Stromal cell of bone marrow (primary cell): ENCODE data around the gene SAXO1.
"Not testable (repeated sequence)": the region's sequence is repeated elsewhere in the genome, so short reads cannot be mapped to it uniquely, and the experiment has no call there.

Source experiments
- DNase-seq: peaks from one replicate; pipeline ENCODE4 v3.0.0-alpha.2; 2012; ENCODE audit warnings: low read depth

Gene SAXO1

DNA sequence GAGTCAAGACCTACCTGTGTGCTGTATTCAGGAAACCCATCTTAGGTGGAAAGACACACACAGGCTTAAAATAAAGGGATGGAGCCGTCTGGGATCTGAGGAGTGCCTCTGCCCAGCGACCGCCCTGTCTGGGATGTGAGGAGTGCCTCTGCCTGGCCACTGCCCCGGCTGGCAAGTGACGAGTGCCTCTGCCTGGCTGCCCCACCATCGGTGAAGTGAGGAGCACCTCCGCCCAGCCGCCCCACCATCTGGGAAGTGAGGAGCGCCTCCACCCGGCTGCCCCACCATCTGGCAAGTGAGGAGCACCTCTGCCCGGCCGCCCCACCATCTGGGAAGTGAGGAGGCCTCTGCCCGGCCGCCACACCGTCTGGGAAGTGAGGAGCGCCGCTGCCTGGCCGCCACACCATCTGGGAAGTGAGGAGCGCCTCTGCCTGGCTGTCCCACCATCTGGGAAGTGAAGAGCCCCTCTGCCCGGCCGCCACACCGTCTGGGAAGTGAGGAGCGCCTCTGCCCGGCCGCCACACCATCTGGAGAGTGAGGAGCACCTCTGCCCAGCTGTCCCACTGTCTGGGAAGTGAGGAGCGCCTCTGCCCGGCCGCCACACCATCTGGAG lies 33.7 kb downstream of the SAXO1 start:
- no peak for DNase-seq

DNA sequence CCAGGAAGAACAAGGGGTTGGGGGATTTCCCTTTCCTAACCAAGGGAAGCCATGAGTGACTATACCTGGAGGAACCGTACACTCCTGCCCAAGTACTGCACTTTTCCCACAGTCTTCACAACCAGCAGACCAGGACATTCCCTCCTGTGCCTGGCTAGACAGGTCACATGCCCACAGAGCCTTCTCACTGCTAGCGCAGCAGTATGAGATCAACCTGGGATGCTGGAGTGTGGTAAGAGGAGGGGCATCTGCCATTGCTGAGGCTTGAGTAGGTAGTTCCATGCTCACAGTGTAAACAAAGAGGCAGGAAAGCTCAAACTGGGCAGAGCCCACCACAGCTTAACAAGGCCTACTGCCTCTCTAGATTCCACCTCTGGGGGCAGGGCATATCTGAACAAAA lies 35.9 kb downstream of the SAXO1 start:
- DNase-seq = no peak

DNA sequence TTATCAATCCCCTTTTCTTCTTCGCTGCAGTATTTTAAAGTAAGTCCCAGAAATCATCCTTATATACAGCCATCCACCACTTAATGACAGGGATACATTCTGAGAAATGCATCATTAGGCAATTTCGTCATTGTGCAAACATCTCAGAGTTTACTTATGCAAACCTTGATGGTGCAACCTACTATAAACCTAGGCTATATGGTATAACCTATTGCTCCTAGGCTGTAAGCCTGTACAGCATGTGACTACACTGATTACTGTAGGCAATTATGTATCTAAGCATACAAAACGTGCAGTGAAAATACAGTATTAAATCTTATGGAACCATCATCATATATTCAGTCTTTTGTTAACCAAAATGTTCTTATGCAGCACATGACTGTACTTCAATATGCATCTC lies 36.8 kb downstream of the SAXO1 start:
- DNase-seq = no peak

DNA sequence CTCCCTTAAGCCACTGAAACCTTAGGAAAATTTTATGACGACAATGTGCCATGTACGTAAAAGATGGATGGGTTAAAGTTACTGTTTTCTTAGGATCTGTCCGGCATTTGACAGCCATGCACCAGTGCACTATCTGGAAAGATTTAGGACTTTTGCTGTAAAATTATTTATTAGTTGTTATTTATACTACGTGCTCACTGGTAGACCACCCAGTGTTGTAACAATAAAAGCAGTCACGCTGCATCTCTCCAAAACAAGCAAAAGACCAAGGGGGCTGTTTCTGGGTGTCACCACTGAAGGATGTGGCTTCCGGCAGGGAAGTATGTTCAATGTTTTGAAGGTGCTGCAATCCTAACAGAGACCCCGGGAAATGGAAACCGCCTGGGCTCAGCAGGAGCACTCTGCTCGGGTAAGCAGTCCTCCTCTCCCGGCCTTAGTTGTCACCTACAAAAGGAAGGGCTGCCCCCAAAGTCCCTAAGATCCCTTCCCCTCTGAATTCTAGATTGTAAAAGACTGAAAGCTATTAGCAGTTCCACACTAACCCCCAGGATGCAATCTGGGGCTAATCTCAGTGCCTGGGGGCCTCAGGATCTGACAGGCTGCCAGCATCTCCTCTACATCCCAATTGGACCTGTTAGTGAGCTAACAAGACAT lies 38.6 kb downstream of the SAXO1 start:
- no peak for DNase-seq

DNA sequence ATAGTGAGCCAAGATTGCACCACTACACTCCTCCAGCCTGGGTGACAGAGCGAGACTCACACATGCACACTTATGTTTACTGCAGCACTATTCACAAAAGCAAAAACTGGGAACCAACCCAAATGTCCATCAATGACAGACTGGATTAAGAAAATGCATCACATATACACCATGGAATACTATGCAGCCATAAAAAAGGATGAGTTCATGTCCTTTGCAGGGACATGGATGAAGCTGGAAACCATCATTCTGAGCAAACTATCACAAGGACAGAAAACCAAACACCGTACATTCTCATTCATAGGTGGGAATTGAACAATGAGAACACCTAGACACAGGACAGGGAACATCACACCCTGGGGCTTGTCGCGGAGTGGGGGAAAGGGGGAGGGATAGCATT lies 41.8 kb downstream of the SAXO1 start:
- DNase-seq = not testable (repeated sequence)

DNA sequence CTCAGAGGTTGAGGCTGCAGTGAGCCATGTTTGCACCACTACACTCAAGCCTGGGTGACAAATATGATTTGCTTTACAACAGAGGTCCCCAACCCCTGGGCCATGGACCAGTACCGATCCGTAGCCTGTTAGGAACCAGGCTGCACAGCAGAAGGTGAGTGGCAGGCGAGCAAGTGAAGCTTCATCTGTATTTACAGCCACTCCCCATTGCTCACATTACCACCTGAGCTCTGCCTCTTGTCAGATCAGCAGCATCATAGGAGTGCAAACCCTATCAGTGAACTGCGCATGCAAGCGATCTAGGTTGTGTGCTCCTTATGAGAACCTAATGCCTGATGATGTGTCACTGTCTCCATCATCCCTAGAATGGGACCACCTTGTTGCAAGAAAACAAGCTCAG lies 42.5 kb downstream of the SAXO1 start:
- no peak for DNase-seq

DNA sequence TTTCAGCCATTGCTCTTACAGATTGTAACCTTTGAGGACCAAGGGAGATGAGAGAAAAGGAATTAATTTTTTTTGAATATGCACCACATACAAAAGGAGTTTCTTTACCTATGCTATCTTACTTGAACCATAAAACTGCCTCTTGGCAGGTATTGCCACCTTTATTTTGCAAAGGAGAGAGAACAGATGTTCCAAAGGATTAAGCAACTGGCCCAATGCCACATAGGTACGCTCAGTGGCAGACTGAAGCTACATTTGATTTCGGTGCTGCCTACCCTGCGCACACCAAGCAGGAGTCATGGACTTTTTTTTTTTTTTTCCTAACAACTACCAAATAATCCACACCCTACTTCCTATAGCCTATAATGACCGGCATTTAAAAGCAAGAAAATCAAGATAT lies 43.1 kb downstream of the SAXO1 start:
- no peak for DNase-seq

DNA sequence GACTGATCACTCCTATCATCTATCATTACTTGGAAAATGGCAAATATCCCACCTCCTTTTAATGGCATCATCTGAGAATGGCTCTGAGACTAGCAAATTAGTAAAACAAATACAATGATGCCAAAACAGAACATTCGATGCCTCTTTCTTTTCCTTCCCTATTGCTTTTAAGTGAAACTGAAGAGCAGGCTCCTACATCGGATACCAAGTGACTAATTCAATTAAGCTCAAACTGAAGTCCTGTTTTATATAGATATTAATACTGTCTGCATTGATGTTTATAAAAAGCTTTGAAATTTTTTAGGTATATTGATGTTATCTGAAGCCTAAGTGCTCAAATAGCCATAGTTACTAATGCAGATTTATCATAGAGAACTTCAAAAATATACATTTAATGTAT lies 43.9 kb downstream of the SAXO1 start:
- DNase-seq = no peak

DNA sequence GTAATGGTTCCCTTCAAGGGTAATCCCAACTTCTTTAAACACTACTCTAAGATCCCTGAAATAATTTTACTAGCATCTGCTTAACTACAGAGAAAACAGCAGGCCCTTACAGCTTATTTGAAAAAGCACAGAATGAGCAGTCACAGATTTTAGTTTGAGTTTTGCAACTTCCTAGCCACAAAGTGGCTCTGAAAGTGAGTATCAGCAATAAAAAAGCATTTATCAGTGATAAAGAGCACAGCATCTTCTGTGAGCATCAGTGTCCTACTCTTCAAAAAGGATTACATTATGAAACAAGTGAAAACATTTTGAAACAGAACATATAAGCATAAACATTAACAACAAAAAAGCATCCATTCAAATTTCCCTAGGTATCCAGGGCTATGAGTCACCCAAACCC lies 45.0 kb downstream of the SAXO1 start:
- DNase-seq = no peak

DNA sequence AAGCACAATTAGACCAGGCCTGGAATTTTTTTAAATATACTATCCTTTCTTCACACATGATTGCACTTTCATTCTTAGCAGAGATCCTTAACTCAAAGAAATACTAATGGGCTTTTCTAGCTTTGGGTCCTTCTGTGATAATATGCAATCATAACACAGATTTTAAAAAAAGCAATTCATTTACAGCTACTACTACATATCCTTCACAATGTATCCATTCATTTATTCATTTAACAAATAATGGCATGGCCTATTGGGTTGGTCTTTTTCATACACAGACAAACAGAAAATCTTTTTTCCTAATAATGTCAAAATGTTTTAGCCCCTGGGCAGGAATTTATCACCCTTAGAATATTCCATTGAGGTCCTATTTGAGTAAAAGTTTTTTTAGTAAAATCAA lies 47.0 kb downstream of the SAXO1 start:
- no peak for DNase-seq

DNA sequence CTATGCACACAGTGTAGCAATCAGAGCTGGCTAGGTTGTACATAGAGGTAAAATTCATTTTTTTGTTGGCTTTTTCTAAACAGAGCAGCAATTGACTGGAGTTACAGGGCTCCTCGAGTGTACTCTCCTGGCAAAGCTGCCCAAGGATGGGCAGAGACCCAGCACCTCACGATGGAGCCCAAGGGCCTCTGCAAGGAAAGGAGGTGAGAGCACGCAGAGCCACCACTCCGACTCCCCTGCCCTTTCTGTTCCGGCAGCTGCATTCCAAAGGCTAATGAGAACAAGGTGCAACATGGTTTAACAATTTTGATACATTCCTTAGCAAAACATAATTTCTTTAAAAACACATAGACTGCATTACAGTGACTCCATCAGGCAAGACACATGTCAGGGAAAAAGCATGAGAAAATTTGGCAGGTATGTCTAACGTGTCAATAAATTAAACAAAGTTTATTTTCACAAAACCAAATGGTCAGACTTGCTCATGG lies 47.5 kb downstream of the SAXO1 start:
- no peak for DNase-seq

DNA sequence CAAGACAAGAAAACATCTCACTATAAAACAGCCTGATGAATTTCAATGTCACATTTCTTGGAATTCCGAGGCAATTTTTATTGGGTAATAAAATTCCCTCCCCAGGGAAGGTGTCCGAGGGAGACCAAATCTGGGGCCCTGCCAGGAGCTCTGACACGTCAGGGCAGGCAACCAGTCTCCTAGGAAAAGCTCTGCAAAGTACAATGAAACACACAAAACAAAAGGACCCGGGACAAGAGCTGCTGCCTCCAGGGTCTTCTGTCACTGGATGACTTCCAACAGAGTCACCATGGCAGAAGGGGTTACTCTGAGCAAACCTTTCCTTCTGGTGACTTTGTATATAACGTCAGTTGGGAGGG lies 50.8 kb downstream of the SAXO1 start:
- DNase-seq = no peak

DNA sequence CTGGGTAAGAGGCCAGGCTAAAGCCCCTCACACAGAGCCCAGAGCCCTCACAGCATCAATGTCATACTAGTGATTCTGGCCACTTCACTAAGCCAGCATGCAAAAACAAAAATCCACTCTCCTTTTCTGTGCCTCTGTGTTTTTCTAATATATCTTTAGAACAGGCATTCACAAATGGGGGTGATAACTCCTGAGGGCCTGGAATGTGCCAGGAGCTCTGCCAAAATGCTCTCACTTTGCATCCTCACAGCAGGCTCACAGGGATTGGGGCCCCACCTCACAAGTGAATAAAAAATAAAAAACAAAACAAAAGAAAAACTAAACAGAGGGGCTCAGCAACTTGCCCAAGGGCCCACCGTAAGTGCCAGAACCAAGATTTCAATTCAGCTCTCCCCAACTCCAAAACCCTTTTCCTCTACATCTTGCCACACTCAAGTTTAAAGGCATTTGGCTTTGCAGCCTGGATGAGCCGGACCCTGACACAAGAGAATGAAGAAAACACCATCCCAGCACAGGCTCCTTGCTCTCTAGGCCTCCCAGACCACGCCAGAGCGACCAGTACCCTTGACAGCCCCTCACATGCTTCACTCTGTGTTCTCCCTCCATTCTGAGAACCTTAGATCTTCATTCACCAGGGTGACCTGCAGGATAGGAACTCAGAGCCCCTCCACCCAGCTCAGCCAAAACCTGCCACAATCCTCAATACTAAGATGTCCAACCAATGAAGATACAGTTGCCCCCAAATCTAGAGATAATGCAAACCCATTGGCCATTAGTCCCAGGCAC lies 51.3 kb downstream of the SAXO1 start:
- no peak for DNase-seq

DNA sequence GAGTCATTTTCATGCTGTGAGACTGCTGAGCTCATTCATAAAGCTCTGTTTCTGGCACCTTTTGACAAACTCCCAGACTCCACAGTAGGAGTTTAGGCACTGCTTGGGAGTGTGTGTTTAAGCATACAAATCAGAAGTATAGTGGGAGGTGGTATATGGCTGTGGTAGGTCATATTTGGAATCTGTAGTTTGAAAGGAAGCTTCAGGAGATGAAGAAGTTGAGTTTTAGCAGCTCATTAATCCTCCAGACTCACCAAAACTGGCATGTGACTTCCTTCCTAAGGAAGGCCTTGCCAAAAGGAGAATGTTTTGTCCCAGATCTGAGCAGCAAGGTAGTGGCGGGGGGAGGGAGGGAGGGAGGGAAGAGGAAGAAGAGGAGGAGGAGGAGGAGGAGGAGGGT lies 52.8 kb downstream of the SAXO1 start:
- DNase-seq = no peak

DNA sequence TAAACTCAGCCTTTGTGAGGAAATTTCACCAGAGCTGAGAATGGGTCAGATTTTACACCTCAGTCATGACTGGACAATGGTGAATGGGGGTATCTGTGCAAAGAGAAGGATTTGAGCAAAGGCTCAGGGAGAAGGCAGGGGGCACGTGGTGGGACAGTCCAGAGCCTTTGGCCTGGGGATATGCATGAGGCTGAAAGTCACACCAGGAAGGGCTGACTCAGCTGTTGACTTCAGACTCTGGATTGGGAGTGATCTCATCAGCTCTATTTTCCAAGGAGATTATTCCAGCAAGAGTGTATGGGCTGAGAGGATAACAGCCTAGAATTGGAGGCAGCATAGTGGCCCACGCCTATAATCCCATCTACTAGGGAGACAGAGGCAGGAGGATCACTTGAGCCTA lies 53.6 kb downstream of the SAXO1 start:
- peak; percentile 59 for DNase-seq

DNA sequence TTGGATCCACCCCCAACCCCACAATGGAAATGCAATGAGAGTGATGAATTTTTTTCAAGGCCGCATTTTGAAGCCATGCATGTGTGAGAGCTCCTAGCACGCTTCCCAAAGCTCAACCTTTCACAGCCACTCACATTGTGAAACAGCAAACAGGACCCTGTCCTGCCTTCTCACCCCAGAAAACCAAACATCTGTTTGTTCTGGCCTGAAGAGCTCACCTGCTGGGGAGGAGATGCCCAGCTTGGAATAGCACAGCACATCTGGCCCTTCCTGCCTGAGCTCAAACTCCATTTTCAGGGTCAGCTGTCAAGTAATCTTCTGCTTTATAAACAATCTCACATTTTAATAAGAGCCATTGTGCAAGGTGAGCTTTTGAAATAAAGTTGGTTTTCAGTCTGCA lies 54.8 kb downstream of the SAXO1 start:
- DNase-seq = no peak

DNA sequence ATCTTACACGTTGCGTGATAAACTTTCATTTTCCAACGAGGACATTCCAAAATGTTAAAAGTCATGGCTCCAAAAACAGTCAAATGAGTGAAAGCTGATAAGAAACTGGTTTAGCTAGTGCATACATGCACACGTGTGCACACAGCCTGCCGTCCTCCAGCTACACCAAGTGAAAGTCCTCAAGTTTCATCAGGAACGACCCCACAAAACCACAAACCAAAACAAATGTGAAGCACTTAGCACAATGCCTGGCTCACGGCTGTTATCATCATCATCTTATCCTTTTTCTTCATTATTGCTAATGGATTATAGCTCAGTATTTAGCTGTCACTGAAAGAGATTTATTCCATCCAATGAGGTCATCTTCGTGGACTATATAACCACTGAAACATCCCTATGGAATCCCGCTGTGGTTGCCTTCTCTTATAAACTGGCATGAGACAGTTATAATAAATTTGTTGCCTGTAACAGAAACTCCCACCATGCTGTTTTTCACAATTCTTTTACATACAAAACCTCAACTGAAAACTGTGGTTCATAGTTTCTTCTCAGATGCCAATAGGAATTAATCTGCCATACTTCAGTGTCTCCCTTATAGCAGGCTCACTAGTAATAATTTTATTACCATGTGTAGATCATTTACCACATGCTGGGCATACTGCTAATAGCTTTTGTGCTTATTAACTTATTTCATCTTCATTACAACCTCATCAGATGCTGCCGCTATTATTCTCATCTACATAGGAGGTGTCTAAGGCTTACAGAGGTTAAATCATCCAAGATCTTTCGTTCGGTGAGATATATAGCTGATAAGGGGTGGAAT lies 56.1 kb downstream of the SAXO1 start:
- DNase-seq = peak; percentile 78

DNA sequence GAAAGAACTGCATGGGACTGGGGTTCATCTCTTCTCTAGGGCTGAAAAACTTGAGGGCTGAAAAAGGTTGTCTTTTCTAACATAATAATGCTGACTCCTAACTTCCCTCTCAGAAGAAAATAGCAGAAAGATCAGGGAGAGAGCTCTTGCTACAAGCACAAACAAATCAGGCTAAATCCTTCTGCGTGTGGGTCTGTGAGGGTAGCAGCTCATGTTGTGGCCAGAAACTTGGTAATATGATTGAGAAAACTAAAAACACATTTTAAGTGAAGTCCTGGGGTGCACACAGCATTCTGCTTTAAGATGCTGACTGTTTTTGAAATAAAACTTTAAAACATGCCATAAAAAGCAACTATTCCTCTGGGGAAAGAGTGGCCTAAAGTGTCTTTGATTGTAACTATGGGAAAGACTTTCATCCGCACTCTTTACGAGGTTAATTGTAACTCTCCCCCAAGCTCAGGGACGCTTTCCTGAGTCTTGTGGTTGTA lies 56.7 kb downstream of the SAXO1 start:
- DNase-seq = no peak

DNA sequence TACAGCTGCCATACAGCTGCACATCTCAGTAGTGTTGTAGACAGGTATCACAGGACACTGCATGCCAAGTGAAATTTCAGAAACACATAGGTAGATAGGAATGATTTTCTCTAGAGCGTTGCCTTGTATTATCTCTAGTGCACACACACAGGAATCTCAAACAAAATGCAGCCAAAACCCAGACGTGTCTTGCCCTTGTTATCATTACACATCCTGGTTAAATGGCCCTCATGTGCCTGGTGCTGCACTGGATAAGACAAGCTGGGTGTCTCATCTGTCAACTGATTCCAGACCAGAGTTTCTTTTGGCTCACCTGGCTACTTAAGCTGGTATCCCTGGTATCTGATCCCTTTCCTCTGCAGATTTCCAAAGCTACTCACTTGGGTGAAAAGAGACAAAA lies 59.7 kb downstream of the SAXO1 start:
- no peak for DNase-seq

DNA sequence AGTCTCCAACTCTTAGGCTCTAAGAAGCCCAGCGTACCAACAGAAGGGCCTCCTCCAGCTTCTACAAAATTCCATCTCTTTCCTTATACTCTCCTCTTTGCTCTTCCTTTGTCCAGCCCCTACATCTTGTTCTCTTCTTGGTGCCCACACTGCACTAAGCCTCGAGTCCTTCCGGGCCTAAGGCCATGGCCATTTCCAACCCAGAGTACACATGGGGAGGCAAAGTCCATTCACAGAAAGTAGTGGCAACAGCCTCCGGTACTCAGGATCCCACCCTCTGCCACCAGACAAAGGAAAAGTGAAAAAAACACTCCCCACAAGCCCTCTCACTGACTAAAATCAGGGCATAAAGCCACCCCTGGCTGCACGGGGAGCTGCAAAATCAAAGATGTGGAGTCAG lies 60.3 kb downstream of the SAXO1 start:
- no peak for DNase-seq

DNA sequence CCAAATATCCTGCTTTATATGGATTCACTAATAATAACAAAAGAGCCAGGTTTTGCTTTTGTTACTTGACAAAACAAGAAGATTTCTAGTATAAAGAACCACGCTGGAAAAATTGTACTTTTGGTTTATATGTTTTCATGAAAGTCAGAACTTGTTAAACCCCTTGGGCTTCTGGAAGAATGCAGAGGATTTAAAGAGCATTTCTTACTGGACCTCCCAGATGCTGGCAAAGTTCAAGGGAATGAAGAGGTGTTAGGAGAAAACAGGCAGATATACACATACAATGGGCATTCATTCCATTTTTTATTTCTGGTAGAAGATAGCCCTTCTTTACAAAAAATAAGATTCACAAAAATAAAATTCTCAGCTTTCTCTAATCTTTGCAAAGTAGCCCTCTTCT lies 61.1 kb downstream of the SAXO1 start:
- no peak for DNase-seq

DNA sequence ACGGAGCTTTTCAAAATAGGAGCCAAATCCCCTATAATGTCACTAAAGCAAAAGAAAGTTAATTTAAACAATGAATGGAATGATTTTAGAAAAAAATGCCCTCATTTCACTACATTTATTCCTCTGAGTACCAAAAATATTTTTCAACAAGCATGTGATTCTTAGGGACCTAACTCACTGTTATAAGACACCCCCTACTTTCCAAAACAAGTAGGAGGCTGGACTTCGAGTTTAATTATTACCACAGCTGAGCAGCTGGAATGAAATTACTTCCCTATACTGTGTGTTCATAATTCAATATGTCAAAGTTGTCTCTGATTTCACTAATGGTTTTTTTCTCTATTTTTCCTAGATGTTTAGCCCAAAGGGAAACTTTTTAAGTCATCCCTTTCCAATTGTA lies 61.6 kb downstream of the SAXO1 start:
- DNase-seq = no peak
